Activated naive CD4-positive, alpha-beta T cell treated with anti-CD3 and anti-CD28 coated beads, Interleukin-2, amount 50 U/mL, for 16 hours (primary cell): ENCODE results near the gene KCNMA1.

Experiments
- DNase-seq: peaks from one replicate; pipeline ENCODE4 v3.0.0-alpha.2; 2020

The KCNMA1 gene

GRCh38 chr10:76899490-76899889 lies 738.1 kb downstream of the KCNMA1 start:
- DNase-seq, result no peak

- no peak for DNase-seq
Observed at GRCh38 chr10:76892766-76893479, 744.7 kb downstream of the KCNMA1 start.

- no peak for DNase-seq
Observed at GRCh38 chr10:76887223-76888010, 750.2 kb downstream of the KCNMA1 start.

GRCh38 chr10:76885816-76886215 lies 751.8 kb downstream of the KCNMA1 start:
- DNase-seq, result no peak

GRCh38 chr10:76884673-76885275 lies 752.8 kb downstream of the KCNMA1 start:
- no peak for DNase-seq

GRCh38 chr10:76883596-76883995 lies 754.0 kb downstream of the KCNMA1 start:
- DNase-seq, result no peak

- no peak for DNase-seq
Observed at GRCh38 chr10:76882796-76883195, 754.8 kb downstream of the KCNMA1 start.

GRCh38 chr10:76882245-76882644 lies 755.4 kb downstream of the KCNMA1 start:
- no peak for DNase-seq

GRCh38 chr10:76881477-76882220 lies 756.0 kb downstream of the KCNMA1 start:
- no peak for DNase-seq

- DNase-seq, result no peak
Observed at GRCh38 chr10:76880931-76881330, 756.7 kb downstream of the KCNMA1 start.

GRCh38 chr10:76879116-76879913 lies 758.3 kb downstream of the KCNMA1 start:
- DNase-seq, result no peak

GRCh38 chr10:76878514-76878913 lies 759.1 kb downstream of the KCNMA1 start:
- no peak for DNase-seq

- DNase-seq, result no peak
Observed at GRCh38 chr10:76874896-76875295, 762.7 kb downstream of the KCNMA1 start.

GRCh38 chr10:76874176-76874575 lies 763.4 kb downstream of the KCNMA1 start:
- no peak for DNase-seq

- no peak for DNase-seq
Observed at GRCh38 chr10:76871697-76872295, 765.8 kb downstream of the KCNMA1 start.

- no peak for DNase-seq
Observed at GRCh38 chr10:76869931-76870330, 767.7 kb downstream of the KCNMA1 start.

GRCh38 chr10:76868098-76868977 lies 769.3 kb downstream of the KCNMA1 start:
- DNase-seq, result no peak

GRCh38 chr10:76866841-76867586 lies 770.6 kb downstream of the KCNMA1 start:
- no peak for DNase-seq

- DNase-seq, result no peak
Observed at GRCh38 chr10:76864922-76865321, 772.7 kb downstream of the KCNMA1 start.

- DNase-seq, result no peak
Observed at GRCh38 chr10:76858721-76859120, 778.9 kb downstream of the KCNMA1 start.
